H1 (cell line): ENCODE results near the gene RNF13. TPM values are rescaled to one million over a fixed set of nuclear protein-coding genes. Genes with fewer than 3 reads are reported as not detected.

Experiments used
- ATF2 ChIP-seq: IDR thresholded peaks from 2 replicates; pipeline ENCODE4 v1.6.1; 2012; ENCODE audit warnings: low read length, inconsistent platforms
- BCL11A ChIP-seq, 2 experiments: IDR thresholded peaks; one replicate each; pipeline ENCODE4 v1.6.1; 2011; ENCODE audit warnings: low read depth in 2 of 2, low read length in 2 of 2, mild to moderate bottlenecking in 2 of 2
- CBX5 ChIP-seq: fragments of 300-800, 300-1000 bp; sonication (generic); IDR thresholded peaks from 2 replicates; pipeline ENCODE4 v1.7.1; 2016; ENCODE audit warnings: antibody characterized with exemption, low read length, low read depth
- CBX8 ChIP-seq: fragments of 300-800, 300-1000 bp; sonication (generic); IDR thresholded peaks from 2 replicates; pipeline ENCODE4 v1.7.1; 2016; ENCODE audit warnings: low read depth, low read length, borderline replicate concordance
- EGR1 ChIP-seq: IDR thresholded peaks from 2 replicates; pipeline ENCODE4 v1.6.1; 2011; ENCODE audit warnings: low read depth, low read length, borderline replicate concordance
- HDAC6 ChIP-seq: IDR thresholded peaks from one replicate; pipeline ENCODE4 v1.7.1; 2012; ENCODE audit warnings: low read depth, mild to moderate bottlenecking, inconsistent platforms, low read length, moderate library complexity
- JUND ChIP-seq: IDR thresholded peaks from 2 replicates; pipeline ENCODE4 v1.6.1; 2011; ENCODE audit warnings: mild to moderate bottlenecking, improper control_type of control experiment, low read length
- KDM1A ChIP-seq: fragments of 200-600, 300-600 bp; sonication (generic); IDR thresholded peaks from 2 replicates; pipeline ENCODE4 v1.7.1; 2016; ENCODE audit warnings: mild to moderate bottlenecking, low read length, borderline replicate concordance
- POLR2A ChIP-seq, 2 experiments: IDR thresholded peaks; 1 replicate in 1 of 2; 2 replicates in 1 of 2; pipeline ENCODE4 v1.6.1; 2011; ENCODE audit warnings: low read depth in 2 of 2, low read length in 2 of 2, mild to moderate bottlenecking in 2 of 2; ENCODE audit errors: control extremely low read depth in 1 of 2
- RAD21 ChIP-seq, 2 experiments: IDR thresholded peaks in 1 of 2; conservative IDR thresholded peaks in 1 of 2; 2 replicates each; pipeline ENCODE4 v1.6.1; 2011; ENCODE audit warnings: low read depth in 2 of 2, low read length in 2 of 2, improper control_type of control experiment in 1 of 2, inconsistent platforms in 1 of 2, mild to moderate bottlenecking in 1 of 2, moderate library complexity in 1 of 2
- RFX5 ChIP-seq: IDR thresholded peaks from 2 replicates; pipeline ENCODE4 v1.6.1; 2011; ENCODE audit warnings: low read depth, low read length, improper control_type of control experiment, borderline replicate concordance
- RNF2 ChIP-seq: fragments of 200-900, 300-1000 bp; sonication (generic); IDR thresholded peaks from 2 replicates; pipeline ENCODE4 v1.7.1; 2016; ENCODE audit warnings: borderline replicate concordance, low read depth, mild to moderate bottlenecking, antibody characterized with exemption, low read length; ENCODE audit not compliant: poor library complexity, severe bottlenecking; ENCODE audit errors: missing control alignments
- SIN3A ChIP-seq, 2 experiments: IDR thresholded peaks in 1 of 2; conservative IDR thresholded peaks in 1 of 2; 2 replicates each; pipeline ENCODE4 v1.6.1; 2011 to 2012; ENCODE audit warnings: low read length in 2 of 2, improper control_type of control experiment in 1 of 2, low read depth in 1 of 2, mild to moderate bottlenecking in 1 of 2
- SIRT6 ChIP-seq: IDR thresholded peaks from one replicate; pipeline ENCODE4 v1.7.1; 2012; ENCODE audit warnings: low read length, inconsistent platforms
- SIX5 ChIP-seq: IDR thresholded peaks from 2 replicates; pipeline ENCODE4 v1.6.1; 2011; ENCODE audit warnings: mild to moderate bottlenecking, low read depth, low read length
- TAF1 ChIP-seq: IDR thresholded peaks from 2 replicates; pipeline ENCODE4 v1.6.1; 2011; ENCODE audit warnings: mild to moderate bottlenecking, low read depth, low read length
- TAF7 ChIP-seq: optimal IDR thresholded peaks from 2 replicates; pipeline ENCODE3; 2011; ENCODE audit warnings: low read depth, mild to moderate bottlenecking, inconsistent platforms, low read length, moderate library complexity, borderline replicate concordance
- YY1 ChIP-seq: IDR thresholded peaks from 2 replicates; pipeline ENCODE4 v1.6.1; 2011; ENCODE audit warnings: low read depth, mild to moderate bottlenecking, low read length
- polyA plus RNA-seq, 7 experiments: library from polyadenylated mRNA; depleted of rRNA in 3 of 7; stranded (reverse) in 5 of 7; unstranded in 2 of 7; fragments of >200 nt in 5 of 7; fragments of 200-250 nt in 2 of 7; gene quantifications; 1 replicate in 5 of 7; 2 replicates in 1 of 7; 4 replicates in 1 of 7; pipeline versions ENCODE4 v1.2.1 to v1.2.3, GENCODE V29; 2011 to 2013; ENCODE audit warnings: missing spikeins in 2 of 7, mixed read lengths in 2 of 7
- total RNA-seq: library from RNA; stranded (reverse); fragmentation: NEBNext Ultra II Directional; extraction: Animal tissue kit (Norgen Biotek cat#: 25700); gene quantifications from 2 replicates; pipeline ENCODE4 v1.2.1, GENCODE V29; 2021
- TF ChIP-seq, protein P1 (sequence below), 3 experiments: IDR thresholded peaks; 1 replicate in 2 of 3; 2 replicates in 1 of 3; pipeline versions ENCODE4 v1.5.1 to v1.6.1; 2011; ENCODE audit warnings: low read length in 3 of 3, mild to moderate bottlenecking in 3 of 3, inconsistent platforms in 2 of 3, low read depth in 1 of 3, moderate library complexity in 1 of 3; ENCODE audit not compliant: insufficient read depth in 1 of 3; ENCODE audit errors: control extremely low read depth in 1 of 3

Gene RNF13
- total and polyA plus RNA-seq, 2 of the 8 experiments (the other 6 are each of a cell fraction or from before 2014, with no cell fraction given): 19.4 to 35.4 TPM

DNA sequence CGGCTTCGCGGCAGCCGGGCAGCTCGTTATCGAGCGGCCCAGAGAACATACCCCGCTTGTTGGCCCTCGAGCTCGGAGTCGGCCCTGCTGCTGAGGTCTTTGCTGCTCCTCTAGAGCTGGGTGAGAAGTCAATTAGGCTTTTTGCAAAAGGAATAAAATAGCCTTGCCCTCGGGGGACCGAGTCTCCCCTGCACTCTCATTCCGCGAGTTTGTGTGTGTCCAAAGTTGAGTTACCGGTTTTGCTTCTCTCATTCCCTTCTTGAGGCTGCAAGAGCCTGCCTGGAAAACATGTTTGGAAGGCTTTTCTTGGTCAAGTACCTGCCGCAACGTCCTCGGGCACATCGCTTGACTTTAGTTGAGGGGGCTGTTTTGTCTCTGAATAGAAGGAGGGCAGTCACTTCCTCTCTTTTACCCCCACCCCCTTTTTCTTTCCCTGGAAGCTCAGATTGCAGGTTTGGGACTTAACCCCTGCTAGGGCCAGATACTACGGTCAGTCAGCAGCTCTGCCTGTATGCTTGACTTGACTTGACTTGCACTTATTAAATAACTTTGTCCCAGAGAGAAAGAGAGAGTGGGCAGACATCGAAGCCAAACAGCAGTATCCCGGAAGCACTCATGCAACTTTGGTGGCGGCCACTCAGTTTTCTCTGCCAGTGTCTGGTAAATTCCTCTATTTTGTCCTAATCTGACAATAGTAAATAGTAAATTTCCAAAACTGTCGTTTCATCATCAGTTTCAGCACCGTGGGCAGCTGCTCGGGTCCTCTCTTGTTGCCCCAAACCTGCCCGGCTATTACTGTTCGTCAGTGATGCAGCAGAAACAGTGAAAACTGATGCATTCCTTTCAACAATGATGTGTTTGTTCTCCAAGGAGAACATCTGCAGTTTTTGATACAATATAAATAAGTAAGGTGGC is 609 bp downstream of the RNF13 start (continued):
- TF ChIP-seq SIRT6 (no peak), KDM1A (no peak), BCL11A (IDR thresholded peaks at IDR 0.05; ENCODE audit: low read depth in 2 of 2, low read length in 2 of 2) (no peak), TAF7 (no peak), POLR2A (IDR thresholded peaks at IDR 0.05; ENCODE audit: control extremely low read depth in 1 of 2, low read depth in 2 of 2, low read length in 2 of 2) (0 out of 3 replicates have a peak, but pooled peaks of 1 of the 2 experiments have one; percentile 23), RFX5 (no peak), SIN3A (conservative IDR thresholded peaks at IDR 0.05 in 1 of 2, IDR thresholded peaks at IDR 0.05 in 1 of 2; ENCODE audit: low read depth in 1 of 2, low read length in 2 of 2) (peak in 1 of 2 experiments; percentile 85; a peak in 2 of 4 replicates), CBX8 (no peak), EGR1 (no peak), RAD21 (IDR thresholded peaks at IDR 0.05 in 1 of 2, conservative IDR thresholded peaks at IDR 0.05 in 1 of 2; ENCODE audit: low read depth in 2 of 2, low read length in 2 of 2) (no peak), CBX5 (no peak), YY1 (no peak), SIX5 (no peak), JUND (no peak), RNF2 (no peak), ATF2 (no peak), HDAC6 (no peak), TAF1 (no peak)
- TF ChIP-seq, protein P1, sequence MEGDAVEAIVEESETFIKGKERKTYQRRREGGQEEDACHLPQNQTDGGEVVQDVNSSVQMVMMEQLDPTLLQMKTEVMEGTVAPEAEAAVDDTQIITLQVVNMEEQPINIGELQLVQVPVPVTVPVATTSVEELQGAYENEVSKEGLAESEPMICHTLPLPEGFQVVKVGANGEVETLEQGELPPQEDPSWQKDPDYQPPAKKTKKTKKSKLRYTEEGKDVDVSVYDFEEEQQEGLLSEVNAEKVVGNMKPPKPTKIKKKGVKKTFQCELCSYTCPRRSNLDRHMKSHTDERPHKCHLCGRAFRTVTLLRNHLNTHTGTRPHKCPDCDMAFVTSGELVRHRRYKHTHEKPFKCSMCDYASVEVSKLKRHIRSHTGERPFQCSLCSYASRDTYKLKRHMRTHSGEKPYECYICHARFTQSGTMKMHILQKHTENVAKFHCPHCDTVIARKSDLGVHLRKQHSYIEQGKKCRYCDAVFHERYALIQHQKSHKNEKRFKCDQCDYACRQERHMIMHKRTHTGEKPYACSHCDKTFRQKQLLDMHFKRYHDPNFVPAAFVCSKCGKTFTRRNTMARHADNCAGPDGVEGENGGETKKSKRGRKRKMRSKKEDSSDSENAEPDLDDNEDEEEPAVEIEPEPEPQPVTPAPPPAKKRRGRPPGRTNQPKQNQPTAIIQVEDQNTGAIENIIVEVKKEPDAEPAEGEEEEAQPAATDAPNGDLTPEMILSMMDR (IDR thresholded peaks at IDR 0.05; ENCODE audit: control extremely low read depth in 1 of 3, insufficient read depth in 1 of 3, low read depth in 1 of 3, low read length in 3 of 3): no peak
